HG02678 (cell line): ENCODE data around the gene ATXN7L1.
A peak's percentile ranks its signal among the peaks of the same experiment; 100 is the strongest.
"Not testable (repeated sequence)": the region's sequence is repeated elsewhere in the genome, so short reads cannot be mapped to it uniquely, and the experiment has no call there.

ENCODE experiments used
- ATAC-seq: cut with Tn5 transposase; IDR thresholded peaks from one replicate; pipeline ENCODE4 v1.9.1; 2021; ENCODE audit warnings: mild to moderate bottlenecking, moderate library complexity; ENCODE audit not compliant: unreplicated experiment

ATXN7L1 gene

DNA sequence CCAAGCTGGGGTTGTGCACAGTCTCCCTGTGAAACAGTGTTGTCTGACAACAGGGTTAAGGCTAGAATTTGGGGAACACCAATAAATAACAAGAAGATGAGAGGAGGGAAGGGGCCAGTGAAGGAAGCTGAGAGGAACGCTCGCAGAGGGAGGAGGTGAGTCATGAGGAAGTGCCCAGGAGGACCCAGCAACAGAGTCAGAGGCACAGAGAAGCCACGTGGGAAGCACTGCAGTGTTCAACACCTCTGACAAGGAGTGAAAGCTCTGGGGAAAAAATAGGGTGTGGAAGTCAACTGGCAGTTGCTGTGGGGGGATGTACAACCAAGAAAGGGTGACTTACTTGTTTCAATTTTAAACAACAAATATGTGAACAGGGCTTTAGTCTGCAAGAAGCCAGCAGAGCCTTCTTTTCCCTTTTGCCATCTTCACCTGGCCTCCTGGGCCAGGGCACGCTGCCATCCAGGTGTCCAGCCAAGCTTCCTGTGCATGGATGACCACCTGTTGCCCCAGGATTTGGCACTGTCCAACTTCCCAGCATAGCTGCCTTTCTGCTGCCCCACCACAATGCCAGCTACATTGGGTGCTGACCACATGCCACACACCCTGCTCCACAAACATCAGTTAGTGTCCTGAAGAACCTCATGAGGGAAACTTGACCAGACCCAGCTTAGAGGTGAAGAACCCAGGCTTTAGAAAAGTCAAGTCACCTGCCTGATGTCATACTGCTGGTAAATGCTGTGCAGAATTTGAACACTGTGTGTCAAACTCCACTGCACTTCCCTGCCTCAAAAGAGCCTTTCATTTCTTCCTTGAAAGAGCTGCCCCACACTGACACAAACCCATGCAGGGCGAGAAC is 69.6 kb downstream of the ATXN7L1 start:
- peak; percentile 39 for ATAC-seq

DNA sequence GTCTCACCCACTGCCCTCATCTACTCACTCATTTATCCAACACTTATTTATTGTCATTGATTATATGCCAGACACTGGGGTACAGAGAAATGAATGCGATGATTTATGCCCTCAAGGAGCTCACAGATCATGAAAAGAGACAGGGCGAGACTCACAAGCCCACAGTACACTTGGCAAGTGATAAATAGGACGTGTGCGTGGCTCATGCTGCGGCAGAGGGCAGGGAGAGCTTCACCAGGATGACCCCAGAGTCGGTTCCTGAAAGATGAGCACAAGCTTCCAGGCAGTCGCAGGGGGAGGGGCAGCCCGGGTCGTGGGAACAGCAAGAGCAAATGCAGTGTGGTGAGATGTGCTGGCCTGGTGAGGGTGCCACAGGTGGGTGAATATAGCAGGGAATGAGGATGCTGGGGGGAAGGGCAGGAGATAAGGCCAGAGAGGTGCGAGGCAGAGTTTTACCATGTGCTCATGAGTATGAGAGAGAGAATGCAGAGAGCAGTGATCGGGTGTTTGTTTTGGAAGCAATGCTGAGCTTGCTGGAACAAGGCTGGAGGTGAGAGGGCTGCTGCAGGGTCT is 70.9 kb downstream of the ATXN7L1 start:
- no peak for ATAC-seq

DNA sequence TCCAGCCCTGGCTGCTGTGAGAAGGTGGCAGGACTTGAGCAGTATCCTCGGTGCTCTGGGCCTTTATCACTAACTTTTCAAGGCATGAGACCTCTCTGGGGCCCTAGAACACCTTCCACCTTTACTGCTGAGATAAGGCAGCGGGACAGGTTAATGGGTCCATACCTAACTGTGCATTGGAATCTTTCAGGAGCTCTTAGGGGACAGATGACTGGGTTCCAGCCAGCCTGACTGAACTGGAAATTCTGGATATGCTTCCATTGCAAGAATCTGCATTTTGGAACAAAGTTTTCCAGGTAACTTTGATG is 73.0 kb downstream of the ATXN7L1 start:
- no peak for ATAC-seq

DNA sequence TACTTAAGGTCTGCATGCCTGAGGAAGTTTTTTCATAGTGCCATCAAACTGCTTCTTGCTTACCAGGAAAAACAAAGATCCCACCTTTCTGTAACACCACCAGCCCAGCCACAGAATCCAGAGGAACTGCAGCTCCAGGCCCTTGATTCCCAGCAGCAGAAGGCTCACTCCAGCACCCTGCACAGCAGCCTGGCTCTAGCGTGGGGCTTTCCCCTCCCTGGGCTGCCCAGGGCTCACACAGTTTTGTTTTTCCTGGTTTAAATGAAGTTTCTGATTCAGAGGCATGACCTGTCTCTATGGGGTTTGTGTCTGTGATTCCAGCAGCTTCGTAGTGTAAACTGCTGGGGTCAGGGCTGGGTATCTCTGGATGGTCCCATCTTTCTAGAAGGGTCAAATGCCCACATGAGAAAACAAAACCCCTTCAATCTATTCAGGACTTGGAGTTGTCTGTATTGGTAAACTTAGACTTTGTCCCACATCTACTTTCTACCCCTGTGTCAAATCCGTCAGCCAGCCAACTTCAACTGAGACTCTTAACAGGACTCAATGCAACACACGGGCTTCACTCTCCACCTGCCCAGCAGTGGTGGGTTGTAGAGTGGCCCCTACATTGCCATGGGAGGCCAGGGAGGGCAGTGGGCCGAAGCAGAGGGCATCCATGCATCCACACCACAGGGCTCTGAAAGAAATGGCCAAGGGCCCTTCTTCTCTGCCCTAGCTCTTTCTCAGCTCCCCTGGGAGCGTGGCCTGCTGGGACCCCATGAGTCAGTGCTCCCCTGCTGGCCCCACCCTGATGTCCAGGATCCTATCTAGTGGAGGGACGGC is 73.6 kb downstream of the ATXN7L1 start:
- ATAC-seq, result no peak

DNA sequence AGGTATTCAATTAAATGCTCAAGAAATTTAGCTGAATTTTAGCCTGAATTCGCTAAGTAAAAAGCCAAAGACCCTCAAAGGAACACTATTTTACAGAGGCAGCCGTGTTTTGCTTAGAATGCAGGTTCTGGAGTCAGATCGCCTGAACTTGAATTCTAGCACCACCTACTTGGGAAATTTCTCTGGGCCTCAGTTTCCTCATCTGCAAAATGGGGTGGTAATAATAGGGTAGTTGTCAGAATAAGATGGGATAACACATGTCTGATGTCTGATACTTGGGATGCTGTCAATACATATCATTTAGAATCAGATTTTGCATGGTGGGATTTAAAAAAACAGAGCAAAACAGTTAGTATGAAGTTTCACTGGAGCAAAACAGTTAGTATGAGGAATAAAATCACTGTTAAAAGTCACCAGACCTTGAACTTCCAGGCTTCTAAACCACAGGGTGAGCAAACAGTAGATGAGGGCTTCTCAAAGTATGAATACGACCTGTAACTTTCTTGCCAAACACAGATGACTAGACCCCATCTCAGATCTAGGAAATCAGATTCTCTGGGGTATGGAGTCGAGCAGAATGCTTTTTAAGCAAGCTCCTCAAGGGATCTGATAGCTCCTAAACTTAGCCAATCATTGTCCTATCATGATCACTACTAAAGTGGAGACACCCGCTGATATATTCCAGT is 75.4 kb downstream of the ATXN7L1 start:
- ATAC-seq, result no peak

DNA sequence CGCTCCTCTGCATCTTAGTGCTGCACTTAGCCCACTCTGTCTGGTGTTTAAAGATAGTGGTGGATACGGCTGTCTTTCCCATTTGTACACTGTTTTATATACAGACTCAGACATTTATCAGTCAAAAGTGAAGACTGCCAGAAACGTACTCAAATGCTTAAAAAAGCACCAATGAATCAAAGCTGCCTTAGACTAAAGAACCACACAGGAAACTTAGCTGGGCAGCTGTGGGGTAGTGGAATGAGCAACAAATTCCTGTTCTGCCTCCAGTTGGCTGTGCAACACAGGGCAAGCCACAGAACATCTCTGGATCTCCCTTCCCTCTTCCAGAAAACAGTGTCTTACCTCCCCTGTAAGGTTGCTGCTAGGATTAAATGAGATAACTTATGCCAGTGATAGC is 76.0 kb downstream of the ATXN7L1 start:
- no peak for ATAC-seq

DNA sequence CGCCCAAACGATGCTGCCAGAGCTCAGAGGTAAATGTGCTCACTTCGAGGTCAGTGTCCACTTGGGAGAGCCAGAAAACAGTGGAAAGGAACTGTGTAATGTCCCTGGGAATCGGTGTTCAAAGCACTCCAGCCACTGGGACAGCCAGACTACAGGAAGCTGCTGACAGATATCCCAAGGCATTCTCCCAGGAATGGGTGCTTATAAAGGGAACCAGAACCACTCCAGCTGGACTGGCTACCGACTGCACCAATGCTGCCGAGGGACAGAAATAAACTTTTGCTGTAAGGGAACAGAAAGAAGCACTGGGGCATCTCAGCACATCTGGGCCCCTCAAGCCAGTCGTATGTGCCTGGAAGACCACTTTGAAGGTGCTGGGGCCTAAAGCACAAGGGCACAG is 76.7 kb downstream of the ATXN7L1 start:
- no peak for ATAC-seq

DNA sequence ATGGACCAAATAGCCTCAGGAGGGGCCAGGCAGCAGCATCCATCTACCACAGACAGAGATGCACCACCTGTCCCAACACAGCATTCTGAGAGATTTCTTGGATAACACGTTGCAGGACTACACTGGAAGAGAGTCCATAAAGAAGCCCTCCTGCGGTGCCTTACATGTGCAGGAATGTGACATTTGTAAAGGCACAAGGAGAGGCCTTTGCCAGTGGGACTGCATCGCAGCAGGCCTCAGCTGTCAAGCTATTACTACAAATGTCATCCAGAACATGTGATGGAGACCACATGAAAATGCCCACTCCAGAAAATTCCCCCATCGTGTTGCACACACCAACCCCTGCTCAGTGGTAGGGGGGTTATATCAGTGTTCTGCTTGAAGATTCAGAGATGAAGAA is 77.4 kb downstream of the ATXN7L1 start:
- no peak for ATAC-seq

DNA sequence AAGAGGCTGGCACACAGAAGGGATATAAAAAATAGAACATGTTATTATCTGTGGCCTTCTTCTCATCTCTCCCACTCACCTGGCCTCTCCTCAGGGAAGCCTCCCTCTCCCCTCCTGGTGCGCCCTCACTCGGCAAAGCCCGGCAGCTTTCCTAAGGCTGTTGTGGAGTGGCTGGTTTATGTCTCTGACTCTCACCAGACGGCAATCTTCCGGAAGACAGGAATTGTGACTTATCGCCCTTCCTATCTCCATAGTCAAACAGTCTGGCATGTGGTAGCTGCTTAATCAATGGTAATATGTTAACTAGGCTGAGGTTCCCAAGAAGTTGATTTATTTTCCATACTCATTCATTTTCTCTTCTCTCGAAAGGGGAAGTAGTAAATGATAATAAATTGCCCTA is 78.7 kb downstream of the ATXN7L1 start:
- ATAC-seq, result no peak

DNA sequence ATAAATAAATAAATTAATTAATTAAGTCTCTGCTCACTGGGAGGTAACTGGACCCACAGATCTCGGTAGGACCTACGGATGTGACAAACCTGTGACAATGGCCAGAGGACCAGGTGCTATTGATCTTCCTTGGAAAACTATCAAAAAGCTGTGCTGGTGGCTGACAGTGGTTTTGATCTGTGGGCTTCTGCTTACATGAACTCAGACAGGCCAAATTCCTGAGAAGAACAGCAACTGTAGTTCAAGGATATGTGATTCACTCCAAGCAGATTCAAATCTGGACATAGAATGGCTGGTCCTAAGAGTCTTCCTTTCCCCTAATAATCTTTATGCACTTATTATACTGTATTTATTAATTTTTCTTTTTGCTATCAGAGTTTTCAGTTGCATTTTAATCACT is 80.0 kb downstream of the ATXN7L1 start:
- ATAC-seq, result no peak

DNA sequence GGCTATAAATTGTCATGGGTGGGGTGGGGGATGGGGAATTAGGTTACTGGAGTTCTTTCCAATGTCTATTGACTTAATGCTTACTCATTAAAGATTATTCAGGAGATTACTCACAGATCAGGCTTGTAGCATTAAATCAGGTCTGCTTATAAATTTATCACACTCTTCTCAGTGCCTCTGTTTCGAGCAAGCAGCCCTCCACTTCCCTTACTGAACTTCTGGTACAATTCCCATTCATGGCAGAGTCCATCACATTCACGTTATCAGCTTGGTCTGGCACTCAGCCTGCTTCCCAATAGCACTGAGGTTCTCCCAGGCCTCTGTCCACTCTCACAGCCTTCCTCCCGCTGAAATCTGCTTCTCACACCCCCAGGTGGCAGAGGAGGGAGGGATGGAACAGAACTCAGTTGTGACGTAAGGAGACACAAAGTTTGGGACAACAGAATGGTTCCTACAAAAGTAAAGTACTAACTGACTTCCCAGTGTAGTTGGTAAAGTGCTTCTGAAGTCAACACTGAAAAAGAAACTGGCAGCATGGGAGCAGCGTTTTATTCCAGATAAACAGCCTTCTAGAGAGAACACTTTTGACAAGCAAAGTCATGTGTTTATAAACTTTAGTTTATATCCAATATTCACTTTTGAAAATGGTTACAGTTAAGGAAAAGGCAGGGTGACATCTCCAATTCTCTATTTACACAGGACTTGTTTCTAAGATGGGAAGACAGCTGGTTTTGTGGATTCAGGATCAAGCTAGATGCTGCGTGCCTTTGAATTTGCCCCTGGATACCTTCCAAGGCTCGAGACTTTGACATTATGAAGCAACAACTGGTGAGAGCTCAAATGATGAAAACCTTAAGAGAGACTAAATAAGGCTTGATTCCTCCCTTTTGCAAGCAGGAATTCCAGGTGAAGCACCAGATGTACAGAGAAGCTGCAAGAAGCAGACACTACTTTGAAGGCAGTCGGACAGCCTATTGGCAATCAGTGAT is 81.4 kb downstream of the ATXN7L1 start:
- no peak for ATAC-seq

DNA sequence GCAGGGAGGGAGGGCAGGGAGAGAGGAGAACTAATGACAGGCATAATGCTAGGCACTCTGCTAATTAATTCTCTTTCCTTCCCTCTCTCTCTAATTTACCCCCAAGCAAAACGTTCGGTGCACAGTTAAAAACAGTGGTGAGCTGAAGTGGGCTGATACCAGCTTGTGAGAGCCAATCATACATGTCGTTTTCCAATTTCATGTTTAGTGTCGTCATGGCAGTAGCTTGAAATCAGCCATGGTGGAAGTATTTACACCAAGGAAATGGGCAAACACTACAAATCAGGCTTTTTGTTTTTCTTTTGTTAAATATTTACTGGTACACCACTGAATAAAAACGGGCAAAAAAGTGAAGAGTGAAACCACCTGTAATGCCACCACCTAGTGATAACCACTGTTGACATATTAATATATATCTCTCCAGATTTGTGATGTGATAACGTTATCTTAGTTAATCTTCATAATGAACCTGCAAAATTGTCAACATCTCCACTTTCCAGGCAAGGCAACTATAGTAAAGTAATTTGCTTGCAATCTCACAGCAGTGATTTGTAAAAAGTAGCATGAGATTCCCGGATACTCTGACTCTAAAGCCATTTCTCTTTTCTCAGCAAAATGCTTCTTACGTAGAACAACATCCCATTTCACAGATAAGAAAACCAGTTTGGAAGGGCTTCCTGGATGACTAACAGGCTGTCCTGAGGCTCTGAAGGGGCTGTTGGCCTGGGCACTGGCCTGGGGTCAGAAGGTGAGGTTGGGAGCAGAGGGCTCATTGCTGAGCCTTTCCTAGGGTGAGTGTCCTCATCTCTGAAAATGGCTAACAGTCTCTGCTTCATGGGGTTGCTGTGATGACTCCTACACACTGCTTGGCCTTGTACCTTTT is 83.7 kb downstream of the ATXN7L1 start:
- ATAC-seq, result no peak

DNA sequence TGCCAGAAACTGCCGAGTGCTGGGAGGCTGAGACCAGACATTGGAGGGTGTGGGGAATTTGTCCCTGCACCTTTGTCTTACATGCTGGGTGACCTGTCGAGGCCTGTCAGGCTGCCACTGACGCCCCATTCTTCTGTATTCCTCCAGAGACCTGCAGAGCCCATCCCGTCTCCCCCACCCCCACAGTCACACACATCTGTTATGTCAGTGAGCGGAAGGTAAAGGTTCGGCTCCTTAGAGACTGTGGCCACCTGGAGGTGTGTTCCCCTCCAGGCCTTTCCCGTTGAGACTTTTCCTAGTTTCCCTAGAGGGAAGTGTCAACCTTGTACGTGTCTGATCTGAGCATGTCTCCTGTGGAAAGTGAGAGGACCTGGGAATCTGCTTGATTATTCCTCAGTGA is 84.5 kb downstream of the ATXN7L1 start:
- no peak for ATAC-seq

DNA sequence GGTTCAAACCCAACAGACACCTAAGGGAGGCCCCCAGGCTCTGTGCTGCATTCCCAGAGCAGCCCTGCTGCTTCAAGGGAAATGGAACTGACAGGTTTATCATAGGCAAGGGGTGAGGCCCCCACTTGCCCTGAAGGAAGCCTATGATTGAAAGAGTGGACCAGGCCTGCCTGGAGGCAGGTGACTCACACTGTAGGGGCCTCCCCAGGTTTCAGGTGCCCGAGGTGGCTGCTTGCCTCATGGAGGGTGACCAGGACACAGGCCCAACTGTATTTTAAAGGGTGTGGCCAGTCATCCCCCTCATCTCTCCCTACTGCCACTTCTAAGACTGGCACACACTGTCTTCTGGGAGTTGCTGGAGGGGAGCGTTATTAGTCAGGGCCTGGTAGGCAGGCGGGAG is 85.4 kb downstream of the ATXN7L1 start:
- ATAC-seq, result no peak

DNA sequence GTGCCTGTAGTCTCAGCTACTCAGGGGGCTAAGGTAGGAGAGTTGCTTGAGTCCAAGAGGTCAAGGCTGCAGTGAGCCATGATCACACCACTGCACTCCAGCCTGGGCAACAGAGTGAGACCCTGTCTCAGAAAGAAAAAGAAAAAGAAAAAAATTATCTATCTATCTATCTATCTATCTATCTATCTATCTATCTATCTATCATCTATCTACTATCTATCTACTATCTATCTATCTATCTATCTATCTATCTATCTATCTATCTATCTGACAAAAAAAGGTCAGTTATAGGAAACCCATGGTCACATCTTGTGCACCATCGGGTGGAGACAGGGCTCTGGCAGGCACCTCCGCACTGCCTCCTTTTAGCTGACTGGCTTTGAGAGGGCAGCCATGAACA is 85.9 kb downstream of the ATXN7L1 start:
- not testable (repeated sequence) for ATAC-seq

DNA sequence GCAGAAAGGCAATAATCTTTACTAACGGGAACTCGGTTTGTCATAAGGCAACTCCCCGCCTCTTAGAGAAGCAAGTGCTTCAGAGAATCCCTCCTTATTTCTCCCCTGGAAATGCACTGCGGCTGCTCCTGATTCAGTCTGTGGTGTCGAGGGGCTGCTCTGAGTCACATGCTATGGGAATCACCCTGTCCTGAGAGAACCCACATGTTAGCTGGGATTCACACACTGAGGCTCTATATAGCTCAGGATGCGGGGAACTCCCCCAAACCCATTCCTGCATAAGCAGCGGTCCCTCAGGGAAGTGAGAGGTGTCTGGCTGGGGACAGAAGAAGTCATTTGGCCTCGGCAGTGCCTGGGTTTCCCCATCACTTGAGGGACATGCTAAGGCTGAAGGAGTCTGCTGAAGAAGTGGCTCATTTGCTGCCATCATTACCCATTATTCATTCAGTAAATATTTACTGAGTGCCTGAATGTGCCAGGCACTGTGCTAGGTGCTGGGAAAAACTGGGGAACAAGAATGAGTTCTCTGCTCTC is 87.5 kb downstream of the ATXN7L1 start:
- no peak for ATAC-seq

DNA sequence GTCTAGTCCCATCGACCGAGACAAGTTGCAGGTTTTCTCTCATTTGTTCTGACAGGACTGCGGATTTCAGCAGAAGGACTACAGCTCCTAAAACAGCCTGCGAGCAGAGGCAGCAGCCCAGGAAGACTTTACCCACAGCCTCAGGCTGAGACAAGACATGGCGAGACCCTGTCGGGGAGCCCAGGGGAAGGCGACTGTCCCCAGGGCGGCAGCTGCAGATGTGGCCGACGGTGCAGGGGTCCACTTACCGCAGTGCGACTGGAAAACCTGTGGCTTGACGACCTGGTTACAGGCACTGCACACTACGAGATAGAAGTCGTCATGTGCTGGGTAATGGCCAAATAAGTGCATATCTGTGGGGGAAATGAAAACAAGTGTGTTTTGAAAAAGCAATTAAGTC is 88.0 kb downstream of the ATXN7L1 start:
- no peak for ATAC-seq

DNA sequence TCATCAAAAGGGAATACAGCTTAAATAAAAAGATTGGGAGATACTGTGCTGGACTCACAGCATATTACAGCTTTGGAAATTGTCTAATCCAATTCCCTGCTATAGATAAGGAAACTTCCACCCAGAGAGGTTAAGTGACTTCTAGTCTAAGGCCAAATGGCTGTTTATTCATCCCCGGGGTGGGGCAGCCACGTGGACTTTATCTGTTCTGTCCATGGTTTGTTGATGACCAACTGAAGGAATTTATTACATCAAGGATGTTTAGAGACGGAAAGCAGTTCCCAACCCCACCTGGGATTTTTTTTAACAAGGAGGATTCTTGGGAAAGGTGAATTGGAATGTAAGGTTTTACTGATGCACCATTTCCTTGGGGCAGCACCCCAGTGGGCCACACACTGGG is 88.6 kb downstream of the ATXN7L1 start:
- ATAC-seq, result no peak
